ENCODE measurements around the gene NXNL1. TPM values are rescaled to one million over a fixed set of nuclear protein-coding genes. Genes with fewer than 3 reads are reported as not detected.
A peak's percentile ranks its signal among the peaks of the same experiment; 100 is the strongest.

The NXNL1 gene
- total RNA-seq, 1 donor from 2014 or later, result not detected

- intact Hi-C loops (cut with DNase I), result no loop called here
- TF ChIP-seq CTCF (IDR thresholded peaks at IDR 0.05), result peak in 2 of 3 experiments; percentile 56 to 70
- no peaks in the 10 kb centered on the region for H3K36me3 ChIP-seq
- no peak within 1 kb of the TSS for H3K27ac ChIP-seq
- H3K4me1 ChIP-seq, result peaks cover 0 to 9% of the 10 kb centered on the region in 2 donors
- peak in 1 of 2 donors; percentile 73 for DNase-seq (ENCODE audit: low spot score in 2 of 2)
- no peaks in the 10 kb centered on the region for H3K27me3 ChIP-seq
- no peaks in the 10 kb centered on the region for H3K9me3 ChIP-seq
- H3K4me3 ChIP-seq, result peak within 1 kb of the TSS; percentile 52 to 65
These were observed 12.4 kb downstream of the NXNL1 start, which contains the start of gene TMEM221 for GRCh38 chr19:17448131-17448967. TMEM221 (minus strand) TSS chr19:17448668; CDS start chr19:17448462, 206 bp downstream.

GRCh38 chr19:17447704-17448130 lies 13.0 kb downstream of the NXNL1 start:
- no peaks in the 10 kb centered on the region for H3K36me3 ChIP-seq
- peak overlapping the region; percentile 52 to 65 for H3K4me3 ChIP-seq
- H3K4me1 ChIP-seq, result peaks cover 0 to 9% of the 10 kb centered on the region in 2 donors
- TF ChIP-seq CTCF (IDR thresholded peaks at IDR 0.05), result no peak
- no peaks in the 10 kb centered on the region for H3K9me3 ChIP-seq
- intact Hi-C loops (cut with DNase I), result no loop called here
- no peaks in the 10 kb centered on the region for H3K27me3 ChIP-seq
- no peak for DNase-seq (ENCODE audit: low spot score in 2 of 2)
- H3K27ac ChIP-seq, result no peak overlapping the region

GRCh38 chr19:17445526-17446165 lies 15.1 kb downstream of the NXNL1 start:
- Histone ChIP-seq H3K36me3 (no peaks in the 10 kb centered on the region), H3K4me1 (peaks cover 0 to 9% of the 10 kb centered on the region in 2 donors), H3K4me3 (no peak overlapping the region), H3K9me3 (no peaks in the 10 kb centered on the region), H3K27me3 (no peaks in the 10 kb centered on the region), H3K27ac (no peak overlapping the region)
- intact Hi-C loops (cut with DNase I), result no loop called here
- DNase-seq (ENCODE audit: low spot score in 2 of 2), result no peak
- TF ChIP-seq CTCF (IDR thresholded peaks at IDR 0.05), result no peak

- DNase-seq (ENCODE audit: low spot score in 2 of 2), result no peak
- no peak overlapping the region for H3K27ac ChIP-seq
- no peaks in the 10 kb centered on the region for H3K9me3 ChIP-seq
- intact Hi-C loops (cut with DNase I), result no loop called here
- no peaks in the 10 kb centered on the region for H3K27me3 ChIP-seq
- TF ChIP-seq CTCF (IDR thresholded peaks at IDR 0.05), result peak in 2 of 3 experiments; percentile 23 to 30
- no peaks in the 10 kb centered on the region for H3K36me3 ChIP-seq
- H3K4me1 ChIP-seq, result no peaks in the 10 kb centered on the region
- H3K4me3 ChIP-seq, result no peak overlapping the region
These were observed 19.3 kb downstream of the NXNL1 start for GRCh38 chr19:17441241-17442021.

GRCh38 chr19:17436874-17437267 lies 23.9 kb downstream of the NXNL1 start:
- Histone ChIP-seq H3K9me3 (no peaks in the 10 kb centered on the region), H3K4me3 (no peak overlapping the region), H3K36me3 (no peaks in the 10 kb centered on the region), H3K27ac (no peak overlapping the region), H3K27me3 (no peaks in the 10 kb centered on the region), H3K4me1 (no peaks in the 10 kb centered on the region)
- DNase-seq (ENCODE audit: low spot score in 2 of 2), result no peak
- no peak for TF ChIP-seq CTCF (IDR thresholded peaks at IDR 0.05)
- intact Hi-C loops (cut with DNase I), result no loop called here
